Stimulated activated CD8-positive, alpha-beta memory T cell treated with anti-CD3 and anti-CD28 coated beads, Interleukin-12 subunit alpha, Interleukin-12 subunit beta, amount 100 ng/mL, for 24 hours (primary cell): ENCODE data around the gene GRAMD4.

Experiments used
- DNase-seq: peaks from one replicate; pipeline ENCODE4 v3.0.0-alpha.2; 2020; ENCODE audit errors: extremely low read depth

Gene GRAMD4

GRCh38 chr22:46723882-46724281 lies 103.7 kb downstream of the GRAMD4 start:
- no peak for DNase-seq

- DNase-seq, result no peak
Measured at GRCh38 chr22:46725096-46725495, 104.9 kb downstream of the GRAMD4 start.

- DNase-seq, result no peak
Measured at GRCh38 chr22:46726066-46726985, 106.1 kb downstream of the GRAMD4 start.

- no peak for DNase-seq
Measured at GRCh38 chr22:46726986-46727317, 106.8 kb downstream of the GRAMD4 start.

GRCh38 chr22:46727813-46728364 lies 107.7 kb downstream of the GRAMD4 start:
- no peak for DNase-seq

- no peak for DNase-seq
Measured at GRCh38 chr22:46728470-46728869, 108.3 kb downstream of the GRAMD4 start.
